IgD-negative memory B cell (primary cell): ENCODE measurements around the gene TWSG1. TPM values are rescaled to one million over a fixed set of nuclear protein-coding genes. Genes with fewer than 3 reads are reported as not detected.
"Not testable (repeated sequence)": the region's sequence is repeated elsewhere in the genome, so short reads cannot be mapped to it uniquely, and the experiment has no call there.

Experiments used
- H3K27ac Mint-ChIP-seq, 3 donors: one replicate each; pipeline ENCODE4 v1.8.0; 2020 to 2022; ENCODE audit warnings: mild to moderate bottlenecking in 3 of 3, mixed read lengths in 3 of 3, moderate library complexity in 1 of 3
- H3K27me3 Mint-ChIP-seq: one replicate; pipeline ENCODE4 v1.8.0; 2021; ENCODE audit warnings: mixed read lengths
- H3K36me3 Mint-ChIP-seq: one replicate; pipeline ENCODE4 v1.8.0; 2020; ENCODE audit warnings: mild to moderate bottlenecking, mixed read lengths
- H3K4me1 Mint-ChIP-seq, 3 donors: one replicate each; pipeline ENCODE4 v1.8.0; 2020 to 2022; ENCODE audit warnings: mixed read lengths in 3 of 3, mild to moderate bottlenecking in 1 of 3
- H3K4me3 Mint-ChIP-seq, 4 donors: one replicate each; pipeline ENCODE4 v1.8.0; 2020 to 2022; ENCODE audit warnings: mild to moderate bottlenecking in 4 of 4, mixed read lengths in 4 of 4, moderate library complexity in 3 of 4
- H3K9me3 Mint-ChIP-seq, 3 donors: one replicate each; pipeline ENCODE4 v1.8.0; 2020 to 2021; ENCODE audit warnings: mixed read lengths in 3 of 3, mild to moderate bottlenecking in 1 of 3
- polyA plus RNA-seq: library from polyadenylated mRNA; unstranded; fragments of 300-500 nt; fragmentation: Illumina TruSeq; gene quantifications from one replicate; pipeline ENCODE4 v1.2.3, GENCODE V29; 2021

The TWSG1 gene
- polyA plus RNA-seq, 1 donor from 2014 or later = 2.9 TPM

- peak overlapping the region in 1 of 3 donors; percentile 59 for H3K27ac Mint-ChIP-seq
- no peaks in the 10 kb centered on the region for H3K9me3 Mint-ChIP-seq
- H3K27me3 Mint-ChIP-seq = no peaks in the 10 kb centered on the region
- no peaks in the 10 kb centered on the region for H3K4me1 Mint-ChIP-seq
- no peaks in the 10 kb centered on the region for H3K36me3 Mint-ChIP-seq
- no peak overlapping the region for H3K4me3 Mint-ChIP-seq
Measured at GRCh38 chr18:9418047-9418690, 83.6 kb downstream of the TWSG1 start.

- no peaks in the 10 kb centered on the region for H3K27me3 Mint-ChIP-seq
- H3K36me3 Mint-ChIP-seq = no peaks in the 10 kb centered on the region
- H3K27ac Mint-ChIP-seq = no peak overlapping the region
- no peaks in the 10 kb centered on the region for H3K4me1 Mint-ChIP-seq
- H3K9me3 Mint-ChIP-seq = no peaks in the 10 kb centered on the region
- H3K4me3 Mint-ChIP-seq = no peak overlapping the region
Measured at GRCh38 chr18:9419956-9420631, 85.5 kb downstream of the TWSG1 start.

GRCh38 chr18:9421096-9421900, 86.7 kb downstream of the TWSG1 start:
- no peaks in the 10 kb centered on the region for H3K27me3 Mint-ChIP-seq
- H3K9me3 Mint-ChIP-seq = no peaks in the 10 kb centered on the region
- no peak overlapping the region for H3K4me3 Mint-ChIP-seq
- no peaks in the 10 kb centered on the region for H3K4me1 Mint-ChIP-seq
- H3K27ac Mint-ChIP-seq = no peak overlapping the region
- no peaks in the 10 kb centered on the region for H3K36me3 Mint-ChIP-seq

- H3K4me3 Mint-ChIP-seq = no peak overlapping the region
- H3K4me1 Mint-ChIP-seq = no peaks in the 10 kb centered on the region
- H3K36me3 Mint-ChIP-seq = no peaks in the 10 kb centered on the region
- no peaks in the 10 kb centered on the region for H3K27me3 Mint-ChIP-seq
- H3K9me3 Mint-ChIP-seq = no peaks in the 10 kb centered on the region
- H3K27ac Mint-ChIP-seq = no peak overlapping the region
Measured at GRCh38 chr18:9421901-9422327, 87.3 kb downstream of the TWSG1 start.

- no peaks in the 10 kb centered on the region for H3K4me1 Mint-ChIP-seq
- no peak overlapping the region for H3K27ac Mint-ChIP-seq
Measured at GRCh38 chr18:9422816-9423519, 88.4 kb downstream of the TWSG1 start.

GRCh38 chr18:9423648-9424047, 89.1 kb downstream of the TWSG1 start:
- H3K4me3 Mint-ChIP-seq, H3K9me3 Mint-ChIP-seq, H3K4me1 Mint-ChIP-seq, H3K27me3 Mint-ChIP-seq, H3K36me3 Mint-ChIP-seq, H3K27ac Mint-ChIP-seq: not testable (repeated sequence)

More at GRCh38 chr18:9422816-9423519, 88.4 kb downstream of the TWSG1 start:
- H3K9me3 Mint-ChIP-seq = no peaks in the 10 kb centered on the region
- H3K27me3 Mint-ChIP-seq = no peaks in the 10 kb centered on the region
- H3K4me3 Mint-ChIP-seq = no peak overlapping the region
- H3K36me3 Mint-ChIP-seq = peaks cover 2% of the 10 kb centered on the region

GRCh38 chr18:9424235-9424634, 89.7 kb downstream of the TWSG1 start:
- H3K27me3 Mint-ChIP-seq, H3K9me3 Mint-ChIP-seq, H3K36me3 Mint-ChIP-seq, H3K27ac Mint-ChIP-seq, H3K4me1 Mint-ChIP-seq, H3K4me3 Mint-ChIP-seq: not testable (repeated sequence)

- H3K27me3 Mint-ChIP-seq = no peaks in the 10 kb centered on the region
- peak overlapping the region in 1 of 4 donors; percentile 23 for H3K4me3 Mint-ChIP-seq
- H3K36me3 Mint-ChIP-seq = peaks cover 4% of the 10 kb centered on the region
- H3K27ac Mint-ChIP-seq = no peak overlapping the region
- no peaks in the 10 kb centered on the region for H3K4me1 Mint-ChIP-seq
- H3K9me3 Mint-ChIP-seq = peaks cover 0 to 3% (median 0%) of the 10 kb centered on the region in 3 donors
Measured at GRCh38 chr18:9426753-9427152, 92.2 kb downstream of the TWSG1 start.

- Mint-ChIP-seq H3K27ac (no peak overlapping the region), H3K36me3 (peaks cover 4% of the 10 kb centered on the region), H3K4me1 (peaks cover 0 to 1% (median under 1%) of the 10 kb centered on the region in 3 donors), H3K9me3 (peaks cover 0 to 3% (median under 1%) of the 10 kb centered on the region in 3 donors), H3K27me3 (peaks cover under 1% of the 10 kb centered on the region), H3K4me3 (no peak overlapping the region)
Measured at GRCh38 chr18:9428301-9428706, 93.7 kb downstream of the TWSG1 start.

GRCh38 chr18:9428862-9429661, 94.5 kb downstream of the TWSG1 start:
- Mint-ChIP-seq H3K4me1 (peaks cover 4 to 6% (median 6%) of the 10 kb centered on the region in 3 donors), H3K27me3 (peaks cover 6% of the 10 kb centered on the region), H3K27ac (no peak overlapping the region), H3K4me3 (no peak overlapping the region), H3K9me3 (peaks cover 0 to 3% (median 1%) of the 10 kb centered on the region in 3 donors), H3K36me3 (peaks cover 4% of the 10 kb centered on the region)

GRCh38 chr18:9429662-9429993, 95.1 kb downstream of the TWSG1 start:
- Mint-ChIP-seq H3K9me3 (peaks cover 0 to 3% (median 1%) of the 10 kb centered on the region in 3 donors), H3K4me1 (peaks cover 4 to 6% (median 6%) of the 10 kb centered on the region in 3 donors), H3K27ac (no peak overlapping the region), H3K27me3 (peaks cover 6% of the 10 kb centered on the region), H3K36me3 (peaks cover 4% of the 10 kb centered on the region), H3K4me3 (no peak overlapping the region)

GRCh38 chr18:9430315-9430714, 95.7 kb downstream of the TWSG1 start:
- not testable (repeated sequence) for H3K4me1 Mint-ChIP-seq

GRCh38 chr18:9431296-9431695, 96.7 kb downstream of the TWSG1 start:
- H3K9me3 Mint-ChIP-seq = peaks cover 0 to 3% (median 1%) of the 10 kb centered on the region in 3 donors
- peaks cover 4 to 6% (median 6%) of the 10 kb centered on the region in 3 donors for H3K4me1 Mint-ChIP-seq
- no peak overlapping the region for H3K4me3 Mint-ChIP-seq
- H3K36me3 Mint-ChIP-seq = peaks cover 4% of the 10 kb centered on the region
- H3K27ac Mint-ChIP-seq = no peak overlapping the region
- peaks cover 6% of the 10 kb centered on the region for H3K27me3 Mint-ChIP-seq

More at GRCh38 chr18:9430315-9430714, 95.7 kb downstream of the TWSG1 start:
- H3K4me3 Mint-ChIP-seq, H3K27ac Mint-ChIP-seq, H3K36me3 Mint-ChIP-seq, H3K9me3 Mint-ChIP-seq, H3K27me3 Mint-ChIP-seq: not testable (repeated sequence)

- not testable (repeated sequence) for H3K27ac Mint-ChIP-seq, H3K4me1 Mint-ChIP-seq, H3K9me3 Mint-ChIP-seq, H3K27me3 Mint-ChIP-seq, H3K36me3 Mint-ChIP-seq
- H3K4me3 Mint-ChIP-seq = peak overlapping the region in 1 of 4 donors; percentile 65
Measured at GRCh38 chr18:9433122-9433521, 98.5 kb downstream of the TWSG1 start.
